Hematopoietic multipotent progenitor cell treated with erythropoietin and hydrocortisone succinate and interleukin-3 and kit ligand, for 6 days (in vitro differentiated cells): ENCODE results near the gene GJB5.
"Not testable (repeated sequence)": the region's sequence is repeated elsewhere in the genome, so short reads cannot be mapped to it uniquely, and the experiment has no call there.

Experiments used
- DNase-seq: peaks from one replicate; pipeline ENCODE4 v3.0.0-alpha.2; 2015

The GJB5 gene

GRCh38 chr1:34746101-34746500, 8.7 kb upstream of the GJB5 start:
- DNase-seq = no peak

- no peak for DNase-seq
These were observed 7.8 kb upstream of the GJB5 start for GRCh38 chr1:34746785-34747637.

- no peak for DNase-seq
These were observed 7.3 kb upstream of the GJB5 start for GRCh38 chr1:34747638-34747941.

- DNase-seq = no peak
These were observed 4.9 kb upstream of the GJB5 start for GRCh38 chr1:34749992-34750391.

GRCh38 chr1:34750610-34751009, 4.2 kb upstream of the GJB5 start:
- no peak for DNase-seq

GRCh38 chr1:34753163-34753562, 1.7 kb upstream of the GJB5 start:
- DNase-seq = no peak

- no peak for DNase-seq
These were observed 1.1 kb downstream of the GJB5 start for GRCh38 chr1:34755961-34756360.

GRCh38 chr1:34757386-34757785, 2.5 kb downstream of the GJB5 start:
- DNase-seq = no peak

- DNase-seq = no peak
These were observed 3.9 kb downstream of the GJB5 start for GRCh38 chr1:34758751-34759150.

GRCh38 chr1:34759503-34760357, 4.9 kb downstream of the GJB5 start, which contains the start of gene GJB4:
GJB4 (plus strand) TSS chr1:34759740; CDS start chr1:34761255, 1,515 bp downstream.
- DNase-seq = no peak

GRCh38 chr1:34761176-34761761, 6.4 kb downstream of the GJB5 start:
- DNase-seq = no peak

GRCh38 chr1:34761776-34762307, 7.0 kb downstream of the GJB5 start:
- no peak for DNase-seq

GRCh38 chr1:34762474-34763141, 7.8 kb downstream of the GJB5 start:
- DNase-seq = no peak

- no peak for DNase-seq
These were observed 8.4 kb downstream of the GJB5 start for GRCh38 chr1:34763142-34763781.

GRCh38 chr1:34768856-34769255, 14.0 kb downstream of the GJB5 start:
- DNase-seq = no peak

GRCh38 chr1:34770891-34771504, 16.2 kb downstream of the GJB5 start:
- DNase-seq = no peak

GRCh38 chr1:34771573-34772371, 16.9 kb downstream of the GJB5 start:
- no peak for DNase-seq

- not testable (repeated sequence) for DNase-seq
These were observed 18.3 kb downstream of the GJB5 start for GRCh38 chr1:34773114-34773513.

- no peak for DNase-seq
These were observed 20.1 kb downstream of the GJB5 start for GRCh38 chr1:34774957-34775356.

- no peak for DNase-seq
These were observed 22.1 kb downstream of the GJB5 start for GRCh38 chr1:34776911-34777310.
